RWPE1 (cell line): ENCODE data around the gene NF2.

Source experiments
- CTCF ChIA-PET: fragments of 350-600 bp; sonication (Branson Sonifier 250); formaldehyde crosslinking; extraction: SDS; loops from one replicate; lab custom pipeline; 2021; lab: Yijun Ruan, JAX
- POLR2A ChIA-PET: fragments of 400-600 bp; formaldehyde crosslinking; extraction: SDS; loops from one replicate; lab custom pipeline; 2020; ENCODE audit warnings: antibody characterized with exemption; ENCODE audit not compliant: low non-redundant PET; lab: Yijun Ruan, JAX
- DNase-seq: peaks from one replicate; pipeline ENCODE4 v3.0.0; 2012; ENCODE audit warnings: low spot score
- H3K27ac ChIP-seq: fragments of 450-650 bp; 2 replicates; pipeline ENCODE4 v1.5.1; 2017
- TF ChIP-seq, protein P1 (sequence below): fragments of 450-650 bp; conservative IDR thresholded peaks from 2 replicates; pipeline ENCODE4 v1.5.1; 2017; ENCODE audit warnings: low read depth, mild to moderate bottlenecking

The NF2 gene

DNA sequence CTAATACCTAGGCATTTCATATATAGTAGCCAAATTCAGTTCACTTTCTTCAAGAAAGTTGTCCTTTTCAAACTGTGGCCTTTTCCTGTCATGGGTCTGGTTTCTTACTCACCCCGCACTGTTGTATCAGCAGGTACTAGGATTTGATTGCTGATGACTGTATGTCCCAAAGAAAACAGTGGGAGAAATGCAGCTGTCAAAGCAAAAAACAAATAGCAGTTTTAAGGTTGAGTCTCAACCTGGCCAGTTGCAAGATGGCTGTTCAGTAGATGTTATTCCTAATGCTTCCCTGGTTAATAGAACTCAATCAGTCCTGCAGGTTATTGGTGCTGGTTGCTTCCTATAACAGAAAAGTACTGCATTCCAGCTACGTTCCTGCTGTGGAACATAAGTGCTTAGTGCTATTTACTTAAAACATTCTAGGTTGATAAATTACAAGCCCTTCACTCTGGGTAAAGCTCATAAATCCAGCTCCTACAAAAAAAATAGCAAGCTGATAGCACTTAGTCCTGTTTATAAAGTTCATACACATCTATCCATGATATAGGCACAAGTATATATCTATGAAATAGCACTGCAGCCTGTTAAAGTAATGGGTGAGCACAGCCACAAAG lies 26.6 kb downstream of the NF2 start:
- ChIA-PET CTCF (no interaction called here), POLR2A (no interaction called here)
- no peak overlapping the region for H3K27ac ChIP-seq
- TF ChIP-seq, protein P1, sequence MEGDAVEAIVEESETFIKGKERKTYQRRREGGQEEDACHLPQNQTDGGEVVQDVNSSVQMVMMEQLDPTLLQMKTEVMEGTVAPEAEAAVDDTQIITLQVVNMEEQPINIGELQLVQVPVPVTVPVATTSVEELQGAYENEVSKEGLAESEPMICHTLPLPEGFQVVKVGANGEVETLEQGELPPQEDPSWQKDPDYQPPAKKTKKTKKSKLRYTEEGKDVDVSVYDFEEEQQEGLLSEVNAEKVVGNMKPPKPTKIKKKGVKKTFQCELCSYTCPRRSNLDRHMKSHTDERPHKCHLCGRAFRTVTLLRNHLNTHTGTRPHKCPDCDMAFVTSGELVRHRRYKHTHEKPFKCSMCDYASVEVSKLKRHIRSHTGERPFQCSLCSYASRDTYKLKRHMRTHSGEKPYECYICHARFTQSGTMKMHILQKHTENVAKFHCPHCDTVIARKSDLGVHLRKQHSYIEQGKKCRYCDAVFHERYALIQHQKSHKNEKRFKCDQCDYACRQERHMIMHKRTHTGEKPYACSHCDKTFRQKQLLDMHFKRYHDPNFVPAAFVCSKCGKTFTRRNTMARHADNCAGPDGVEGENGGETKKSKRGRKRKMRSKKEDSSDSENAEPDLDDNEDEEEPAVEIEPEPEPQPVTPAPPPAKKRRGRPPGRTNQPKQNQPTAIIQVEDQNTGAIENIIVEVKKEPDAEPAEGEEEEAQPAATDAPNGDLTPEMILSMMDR, result no peak
- no peak for DNase-seq

DNA sequence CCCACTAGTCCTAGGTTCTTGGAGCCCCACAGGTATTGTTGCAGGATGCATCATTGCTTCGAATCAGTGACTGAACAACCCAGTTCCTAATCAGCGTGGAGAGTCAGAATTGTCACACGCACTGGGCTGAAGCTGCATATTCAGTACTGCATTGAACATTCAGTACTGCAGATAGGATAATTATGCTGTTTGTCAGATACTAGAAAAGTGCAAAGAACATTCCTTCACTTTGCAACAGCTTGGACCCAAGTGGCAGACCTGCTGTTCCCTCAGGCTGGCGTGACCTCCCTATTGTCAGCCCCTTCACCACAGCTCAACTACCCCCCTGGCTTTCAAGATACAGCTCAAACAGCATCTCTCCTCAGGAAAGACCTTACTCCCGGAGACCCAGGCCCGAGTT lies 27.6 kb downstream of the NF2 start:
- no peak overlapping the region for H3K27ac ChIP-seq
- ChIA-PET POLR2A (no interaction called here), CTCF (no interaction called here)
- no peak for DNase-seq
- TF ChIP-seq, protein P1, result no peak

DNA sequence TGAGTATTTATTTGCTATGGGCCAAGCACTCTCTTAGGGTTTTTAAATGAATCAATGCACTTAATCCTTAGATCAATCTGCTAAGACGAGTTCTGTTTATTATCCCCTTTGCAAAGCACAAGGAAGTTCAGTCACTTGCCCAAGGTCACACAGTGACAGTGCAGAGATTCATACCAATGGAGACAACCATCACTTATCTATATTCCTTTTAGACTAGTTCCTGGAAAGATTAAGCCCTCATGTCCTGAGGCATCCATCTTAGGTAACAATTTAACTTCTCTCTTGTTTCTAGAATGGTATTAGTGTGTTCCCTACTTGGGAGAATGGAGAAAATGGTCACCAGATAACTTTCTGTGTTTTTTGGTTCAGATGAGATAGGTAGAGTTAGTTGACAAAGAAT lies 28.3 kb downstream of the NF2 start:
- CTCF ChIA-PET, result no interaction called here
- TF ChIP-seq, protein P1, result no peak
- DNase-seq, result no peak
- H3K27ac ChIP-seq, result no peak overlapping the region
- POLR2A ChIA-PET, result no interaction called here

DNA sequence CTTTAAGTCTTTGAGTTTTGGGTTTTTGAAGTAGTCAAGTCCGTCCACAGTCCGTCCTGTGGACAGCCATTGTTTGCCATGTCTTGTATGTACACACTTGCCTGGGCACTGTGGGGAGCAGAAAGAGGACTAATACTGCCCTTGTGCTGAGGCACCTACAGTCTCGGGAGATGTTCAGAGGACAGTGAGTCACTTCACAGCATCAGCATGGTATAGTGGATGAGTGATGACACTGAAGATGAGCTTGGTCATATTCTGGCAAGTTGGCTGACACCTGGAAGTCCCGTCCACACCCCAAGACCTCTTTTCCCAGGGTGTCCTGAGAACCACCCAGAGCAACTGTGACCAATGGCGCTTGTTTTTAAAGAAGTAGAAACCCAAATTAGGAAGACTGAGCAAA lies 29.2 kb downstream of the NF2 start:
- CTCF ChIA-PET, result no interaction called here
- TF ChIP-seq, protein P1, result no peak
- no peak for DNase-seq
- POLR2A ChIA-PET, result no interaction called here
- no peak overlapping the region for H3K27ac ChIP-seq

DNA sequence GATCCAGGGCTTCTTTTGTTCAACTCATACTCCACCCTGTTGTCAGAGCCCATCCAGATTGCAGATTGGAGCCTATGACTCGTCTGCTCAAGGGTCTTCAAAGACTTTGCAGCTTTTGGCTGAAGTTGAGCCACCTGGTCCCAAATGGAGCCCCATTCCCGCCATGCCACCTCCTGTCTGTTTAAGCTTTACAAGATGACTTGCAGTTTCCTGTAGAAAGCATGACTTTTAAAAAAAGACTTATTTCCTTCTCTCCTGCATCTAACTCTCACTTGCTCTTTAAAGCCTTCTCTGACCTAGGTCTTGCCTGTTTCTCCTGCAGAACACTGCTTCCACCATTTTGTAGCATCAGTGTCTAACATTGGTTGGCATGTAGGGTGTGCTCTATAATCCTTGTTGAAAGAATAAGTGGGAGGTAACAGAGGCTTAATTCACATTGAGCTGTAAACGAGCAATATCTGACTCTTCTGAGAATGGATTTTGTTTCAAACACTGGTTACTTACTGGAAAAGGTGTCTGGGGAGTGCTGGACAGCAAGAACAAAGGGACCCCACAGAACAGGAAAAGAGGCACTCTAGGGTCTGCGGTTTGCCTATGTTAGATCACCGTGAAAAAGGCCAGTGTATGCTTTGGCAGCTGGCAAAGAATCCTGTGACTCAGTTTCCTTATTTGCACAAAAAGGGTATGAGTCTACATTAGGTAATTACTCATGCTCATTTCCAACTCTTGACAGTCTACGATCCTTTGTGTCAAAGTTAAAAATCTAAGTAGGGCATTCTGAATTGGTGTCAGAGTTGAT lies 30.3 kb downstream of the NF2 start:
- no peak overlapping the region for H3K27ac ChIP-seq
- no peak for DNase-seq
- ChIA-PET CTCF (no interaction called here), POLR2A (no interaction called here)
- TF ChIP-seq, protein P1, result no peak

DNA sequence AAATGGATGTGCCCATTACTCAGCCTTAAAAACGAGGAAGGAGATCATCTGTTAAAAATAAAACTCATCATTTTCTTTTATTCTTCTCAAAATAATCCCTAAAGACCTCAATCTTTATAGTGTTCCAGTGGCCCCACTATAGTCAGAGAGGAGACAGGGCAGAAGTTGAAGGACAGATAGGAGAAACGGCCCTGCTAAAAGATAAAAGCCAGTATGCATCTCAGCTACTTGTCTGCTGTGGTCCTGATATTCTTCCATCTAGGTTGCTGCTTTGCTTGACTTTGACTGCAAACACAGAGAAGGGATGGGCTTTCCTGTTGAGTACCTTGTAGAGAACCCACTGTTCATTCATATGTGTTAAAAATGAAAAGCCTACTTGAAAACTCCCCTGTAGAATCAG lies 31.4 kb downstream of the NF2 start:
- no peak overlapping the region for H3K27ac ChIP-seq
- TF ChIP-seq, protein P1, result no peak
- ChIA-PET CTCF (interaction anchor here (0.6 to 0.9 kb wide), 3 partner anchors 9 to 35 kb away, joined by 3 to 5 read pairs (median 3); no protein-coding TSS in a partner anchor), POLR2A (no interaction called here)
- no peak for DNase-seq
